OCI-LY3 (cell line): ENCODE measurements around the gene MYBL2.

Source experiments
- CTCF ChIP-seq: fragments of 200-600, 300-600 bp; sonication (generic); IDR thresholded peaks from 2 replicates; pipeline ENCODE4 v1.5.1; 2014; ENCODE audit warnings: antibody characterized with exemption, low read length, low read depth
- EZH2phosphoT487 ChIP-seq: fragments of 200-600 bp; shearing (Covaris generic); IDR thresholded peaks from 2 replicates; pipeline ENCODE4 v1.6.1; 2018; ENCODE audit warnings: antibody characterized with exemption, mixed run types, low read depth

GRCh38 chr20:43700627-43701026 is 33.7 kb downstream of the MYBL2 start:
- no peak for TF ChIP-seq CTCF
- no peak for TF ChIP-seq EZH2phosphoT487
